ENCODE data around the gene C3orf22. TPM values are rescaled to one million over a fixed set of nuclear protein-coding genes. Genes with fewer than 3 reads are reported as not detected.

Gene C3orf22
- total RNA-seq, 1 experiment from 2014 or later: not detected

- TF ChIP-seq, protein P1, sequence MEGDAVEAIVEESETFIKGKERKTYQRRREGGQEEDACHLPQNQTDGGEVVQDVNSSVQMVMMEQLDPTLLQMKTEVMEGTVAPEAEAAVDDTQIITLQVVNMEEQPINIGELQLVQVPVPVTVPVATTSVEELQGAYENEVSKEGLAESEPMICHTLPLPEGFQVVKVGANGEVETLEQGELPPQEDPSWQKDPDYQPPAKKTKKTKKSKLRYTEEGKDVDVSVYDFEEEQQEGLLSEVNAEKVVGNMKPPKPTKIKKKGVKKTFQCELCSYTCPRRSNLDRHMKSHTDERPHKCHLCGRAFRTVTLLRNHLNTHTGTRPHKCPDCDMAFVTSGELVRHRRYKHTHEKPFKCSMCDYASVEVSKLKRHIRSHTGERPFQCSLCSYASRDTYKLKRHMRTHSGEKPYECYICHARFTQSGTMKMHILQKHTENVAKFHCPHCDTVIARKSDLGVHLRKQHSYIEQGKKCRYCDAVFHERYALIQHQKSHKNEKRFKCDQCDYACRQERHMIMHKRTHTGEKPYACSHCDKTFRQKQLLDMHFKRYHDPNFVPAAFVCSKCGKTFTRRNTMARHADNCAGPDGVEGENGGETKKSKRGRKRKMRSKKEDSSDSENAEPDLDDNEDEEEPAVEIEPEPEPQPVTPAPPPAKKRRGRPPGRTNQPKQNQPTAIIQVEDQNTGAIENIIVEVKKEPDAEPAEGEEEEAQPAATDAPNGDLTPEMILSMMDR (conservative IDR thresholded peaks at IDR 0.05): no peak
- no peak for TF ChIP-seq EZH2 (IDR thresholded peaks at IDR 0.05; ENCODE audit: low read depth)
- Histone ChIP-seq H3F3A (ENCODE audit: insufficient read depth, low read depth) (no peaks in the 10 kb centered on the region), H3K79me2 (ENCODE audit: low read depth) (no peaks in the 10 kb centered on the region), H3K9me3 (ENCODE audit: insufficient read depth, low read depth) (no peaks in the 10 kb centered on the region), H3K36me3 (ENCODE audit: low read depth) (no peaks in the 10 kb centered on the region), H3K4me3 (no peak overlapping the region), H3K27me3 (ENCODE audit: insufficient read depth, low read depth) (peaks cover 39% of the 10 kb centered on the region), H2AFZ (no peak overlapping the region), H3K4me2 (no peak overlapping the region), H3K4me1 (replicated peaks; ENCODE audit: insufficient read depth) (no peaks in the 10 kb centered on the region), H3K27ac (no peak overlapping the region), H4K20me1 (ENCODE audit: insufficient read depth) (no peaks in the 10 kb centered on the region), H3K9me2 (ENCODE audit: insufficient read depth) (no peaks in the 10 kb centered on the region)
- CTCF ChIA-PET: no interaction called here
- intact Hi-C loops (cut with micrococcal nuclease; ENCODE audit: unreplicated experiment): no loop called here
- POLR2A ChIA-PET (ENCODE audit: unreplicated experiment): no interaction called here
- DNase-seq: no peak
- no TSS peak for BruUV-seq (replicated peaks)
Measured at GRCh38 chr3:126528419-126528799, 30.3 kb downstream of the C3orf22 start.

DNA sequence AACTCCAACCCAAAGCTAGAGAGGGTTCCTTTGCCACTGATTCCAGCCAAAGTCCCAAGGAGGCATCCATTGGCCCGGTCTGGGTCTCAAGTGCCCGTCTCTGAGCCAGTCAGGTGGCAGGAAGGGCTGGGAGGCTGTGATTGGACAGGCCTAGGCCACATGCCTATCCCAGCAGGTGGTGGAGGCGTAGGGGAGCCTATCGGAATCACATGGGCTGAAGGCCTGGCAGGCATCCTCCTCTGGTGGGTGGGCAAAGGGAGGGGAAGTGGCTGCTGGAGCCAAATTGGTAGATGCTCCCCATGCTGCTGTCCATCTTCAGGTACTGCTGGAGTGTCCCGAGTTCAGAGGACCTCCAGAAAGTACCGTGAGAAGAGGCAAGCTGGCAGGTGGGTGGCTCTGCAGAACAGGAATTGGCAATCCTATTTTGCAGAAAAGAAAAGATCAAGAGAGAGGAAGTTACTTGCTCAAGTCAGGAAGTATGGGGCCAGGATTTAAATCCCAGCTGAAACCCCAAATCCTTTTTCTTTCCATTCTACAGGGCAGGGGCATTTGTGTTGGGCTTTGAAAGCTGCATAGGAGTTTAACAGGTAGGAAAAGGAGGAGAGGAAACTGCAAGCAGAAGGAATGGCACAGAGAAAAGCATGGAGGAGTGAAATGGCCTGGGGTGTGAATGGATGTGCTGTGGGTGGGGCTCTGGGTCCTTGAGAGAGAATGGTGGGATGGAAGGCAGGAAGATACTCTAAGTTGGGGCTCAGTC is 31.1 kb downstream of the C3orf22 start:
- intact Hi-C loops (cut with micrococcal nuclease; ENCODE audit: unreplicated experiment): no loop called here
- ChIA-PET CTCF (no interaction called here), POLR2A (ENCODE audit: unreplicated experiment) (no interaction called here)
- no peaks in the 10 kb centered on the region for H3K9me2 ChIP-seq (ENCODE audit: insufficient read depth)
- no peaks in the 10 kb centered on the region for H3K9me3 ChIP-seq (ENCODE audit: insufficient read depth, low read depth)
- H3K27ac ChIP-seq: no peak overlapping the region
- no TSS peak for BruUV-seq (replicated peaks)
- no peaks in the 10 kb centered on the region for H3K4me1 ChIP-seq (replicated peaks; ENCODE audit: insufficient read depth)
- H4K20me1 ChIP-seq (ENCODE audit: insufficient read depth): no peaks in the 10 kb centered on the region
- H3F3A ChIP-seq (ENCODE audit: insufficient read depth, low read depth): no peaks in the 10 kb centered on the region
- no peak overlapping the region for H3K4me2 ChIP-seq
- no peak for TF ChIP-seq EZH2 (IDR thresholded peaks at IDR 0.05; ENCODE audit: low read depth)
- TF ChIP-seq, protein P1 (conservative IDR thresholded peaks at IDR 0.05): no peak
- no peaks in the 10 kb centered on the region for H3K36me3 ChIP-seq (ENCODE audit: low read depth)
- H3K27me3 ChIP-seq (ENCODE audit: insufficient read depth, low read depth): peaks cover 34% of the 10 kb centered on the region
- no peak overlapping the region for H3K4me3 ChIP-seq
- no peak for DNase-seq
- no peaks in the 10 kb centered on the region for H3K79me2 ChIP-seq (ENCODE audit: low read depth)
- H2AFZ ChIP-seq: no peak overlapping the region

DNA sequence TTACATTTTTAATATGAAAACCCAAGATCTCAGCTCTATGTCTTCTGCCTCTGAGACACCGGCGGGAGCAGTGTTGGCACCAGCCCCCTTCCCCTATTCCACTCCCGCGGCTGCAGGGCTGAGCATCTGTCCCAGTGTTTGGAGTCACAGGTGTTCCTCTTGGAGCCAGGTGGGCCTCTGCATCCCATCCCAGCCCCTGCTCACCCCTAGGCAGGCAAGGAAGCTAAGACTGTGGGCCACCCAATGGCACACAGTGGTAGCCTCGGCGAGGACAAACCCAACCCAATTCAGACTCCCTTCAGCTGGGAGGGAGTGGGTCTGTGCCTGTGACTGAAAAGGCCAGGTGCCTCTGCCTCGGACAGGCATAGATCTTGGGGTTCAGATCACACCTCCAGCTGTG is 31.7 kb downstream of the C3orf22 start:
- CTCF ChIA-PET: no interaction called here

More for the DNA sequence above, 31.7 kb downstream of the C3orf22 start:
- H3K9me2 ChIP-seq (ENCODE audit: insufficient read depth): no peaks in the 10 kb centered on the region
- H2AFZ ChIP-seq: no peak overlapping the region
- TF ChIP-seq, protein P1 (conservative IDR thresholded peaks at IDR 0.05): no peak
- no peak for TF ChIP-seq EZH2 (IDR thresholded peaks at IDR 0.05; ENCODE audit: low read depth)
- no peak for DNase-seq
- POLR2A ChIA-PET (ENCODE audit: unreplicated experiment): interaction anchor here (0.6 kb wide), 1 partner anchor 222 kb away, joined by 10 read pairs; no protein-coding TSS in a partner anchor
- no TSS peak for BruUV-seq (replicated peaks)
- H3K27ac ChIP-seq: no peak overlapping the region
- no peaks in the 10 kb centered on the region for H3K4me1 ChIP-seq (replicated peaks; ENCODE audit: insufficient read depth)
- no peaks in the 10 kb centered on the region for H3F3A ChIP-seq (ENCODE audit: insufficient read depth, low read depth)
- no peaks in the 10 kb centered on the region for H4K20me1 ChIP-seq (ENCODE audit: insufficient read depth)
- no peaks in the 10 kb centered on the region for H3K36me3 ChIP-seq (ENCODE audit: low read depth)
- H3K27me3 ChIP-seq (ENCODE audit: insufficient read depth, low read depth): peaks cover 32% of the 10 kb centered on the region
- H3K4me2 ChIP-seq: no peak overlapping the region
- H3K79me2 ChIP-seq (ENCODE audit: low read depth): no peaks in the 10 kb centered on the region
- no peaks in the 10 kb centered on the region for H3K9me3 ChIP-seq (ENCODE audit: insufficient read depth, low read depth)
- no peak overlapping the region for H3K4me3 ChIP-seq
- intact Hi-C loops (cut with micrococcal nuclease; ENCODE audit: unreplicated experiment): no loop called here
